Dermis microvascular lymphatic vessel endothelial cell (primary cell): ENCODE measurements around the gene CHST10. TPM values are rescaled to one million over a fixed set of nuclear protein-coding genes. Genes with fewer than 3 reads are reported as not detected.

Experiments
- total RNA-seq: library from RNA; depleted of rRNA; stranded (reverse); fragments of >200 nt; gene quantifications from 2 replicates; pipeline ENCODE4 v1.2.1, GENCODE V29; 2014

The CHST10 gene
- total RNA-seq, 1 donor from 2014 or later: 6.0 TPM

Other genes with a start within 250 kb of the CHST10 start
- not detected in 2 replicates for gene LONRF2, start 95.2 kb downstream of the CHST10 start, total RNA-seq
- not detected in 2 replicates for gene NMS, start 52.8 kb upstream of the CHST10 start, total RNA-seq
- gene PDCL3, start 145.3 kb upstream of the CHST10 start, total RNA-seq: 13.8 and 15.0 TPM in 2 replicates